NCI-H460 (cell line): ENCODE data around the gene KDM6B. TPM values are rescaled to one million over a fixed set of nuclear protein-coding genes. Genes with fewer than 3 reads are reported as not detected.
"Not testable (repeated sequence)": the region's sequence is repeated elsewhere in the genome, so short reads cannot be mapped to it uniquely, and the experiment has no call there.

Experiments
- DNase-seq: peaks from one replicate; pipeline ENCODE4 v3.0.0-alpha.2; 2016; ENCODE audit warnings: low read depth; ENCODE audit errors: extremely low read depth
- total RNA-seq: library from RNA; depleted of rRNA; stranded (reverse); fragments of >200 nt; shearing (Covaris generic); gene quantifications from 2 replicates; pipeline ENCODE4 v1.2.3, GENCODE V29; 2014; rRNA removed

Gene KDM6B
- total RNA-seq, 1 experiment from 2014 or later, result 8.8 TPM

- no peak for DNase-seq
Measured at GRCh38 chr17:7862692-7863437, 28.8 kb downstream of the KDM6B start.

DNA sequence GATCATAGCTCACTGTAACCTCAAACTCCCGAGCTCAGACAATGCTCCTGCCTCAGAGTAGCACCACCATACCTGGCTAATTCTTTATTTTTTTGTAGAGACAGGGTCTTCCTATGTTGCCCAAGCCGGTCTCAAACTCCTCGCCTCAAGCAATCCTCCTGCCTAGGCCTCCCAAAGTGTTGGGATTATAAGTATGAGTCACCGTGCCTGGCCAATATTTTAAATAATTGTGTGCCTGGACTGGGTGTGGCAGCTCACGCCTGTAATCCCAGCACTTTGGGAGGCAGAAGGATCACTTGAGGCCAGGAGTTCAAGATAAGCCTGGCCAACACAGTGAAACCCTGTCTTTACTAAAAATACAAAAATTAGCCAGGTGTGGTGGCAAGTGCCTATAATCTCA lies 30.4 kb downstream of the KDM6B start:
- not testable (repeated sequence) for DNase-seq

DNA sequence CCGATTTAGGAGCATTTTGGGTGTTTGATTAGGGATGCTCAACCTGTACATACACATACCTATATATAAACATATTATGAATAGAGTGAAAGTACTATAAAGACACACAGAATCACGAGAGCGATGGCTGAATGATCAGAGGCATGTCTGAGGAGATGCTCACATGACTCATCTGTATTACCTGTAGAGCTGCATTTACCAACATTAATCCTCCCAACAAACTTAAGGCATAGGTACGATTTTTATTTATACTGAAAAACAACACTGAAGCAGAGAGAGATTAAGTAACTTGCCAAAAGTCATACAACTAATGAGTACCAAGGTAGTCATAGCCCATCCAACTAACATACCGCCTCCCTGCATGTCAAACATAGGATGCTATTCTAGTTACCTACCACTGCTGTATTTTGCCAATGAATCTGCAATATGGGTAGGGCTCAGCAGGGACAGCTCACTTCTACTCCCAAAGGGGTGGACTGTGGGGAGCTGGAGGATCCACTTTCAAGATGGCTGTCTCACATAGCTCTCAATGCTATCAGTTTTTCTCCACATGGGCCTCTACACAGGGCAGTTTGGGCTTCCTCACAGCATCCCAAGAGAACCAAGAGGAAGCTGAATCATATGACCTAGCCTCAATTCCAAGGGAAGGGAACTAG lies 31.1 kb downstream of the KDM6B start:
- DNase-seq, result no peak

GRCh38 chr17:7867881-7868329 lies 33.9 kb downstream of the KDM6B start:
- no peak for DNase-seq

- no peak for DNase-seq
Measured at GRCh38 chr17:7873051-7873450, 39.0 kb downstream of the KDM6B start.

GRCh38 chr17:7875804-7876370 lies 41.9 kb downstream of the KDM6B start:
- no peak for DNase-seq

- no peak for DNase-seq
Measured at GRCh38 chr17:7878234-7878633, 44.2 kb downstream of the KDM6B start.

GRCh38 chr17:7880076-7880868 lies 46.3 kb downstream of the KDM6B start:
- DNase-seq, result no peak

GRCh38 chr17:7881276-7882054 lies 47.4 kb downstream of the KDM6B start:
- DNase-seq, result no peak

DNA sequence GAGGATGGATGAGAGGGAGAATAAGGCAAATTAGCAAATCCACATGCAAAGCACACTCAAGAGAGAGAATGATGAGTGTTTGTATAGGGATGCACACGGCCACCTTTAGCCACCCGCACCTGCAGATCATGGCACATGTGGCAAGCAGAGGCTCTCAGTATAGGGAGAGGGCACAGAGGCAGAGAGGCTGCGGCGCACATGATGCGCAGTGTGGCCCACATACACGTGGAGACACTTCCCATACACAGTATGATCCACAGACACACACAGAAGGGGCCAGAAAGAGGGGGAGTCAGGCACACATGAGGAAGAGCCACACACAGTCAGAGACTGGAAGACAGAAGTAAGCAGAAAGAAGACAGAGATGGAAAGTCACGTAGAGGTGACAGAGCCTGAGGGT lies 48.1 kb downstream of the KDM6B start:
- DNase-seq, result no peak

- no peak for DNase-seq
Measured at GRCh38 chr17:7882629-7883028, 48.6 kb downstream of the KDM6B start.

Other genes with a start within 250 kb of the KDM6B start
- gene SOX15, start 244.1 kb upstream of the KDM6B start, total RNA-seq, result 0.47 TPM in 1 of 2 replicates, not detected in the other
- gene FXR2, start 219.3 kb upstream of the KDM6B start, total RNA-seq, result 72.6 and 73.3 TPM in 2 replicates
- 51.5 and 53.9 TPM in 2 replicates for gene SAT2, start 206.4 kb upstream of the KDM6B start, total RNA-seq
- gene SHBG, start 204.1 kb upstream of the KDM6B start, total RNA-seq, result 0.10 TPM in 1 of 2 replicates, not detected in the other
- gene ATP1B2, start 183.3 kb upstream of the KDM6B start, total RNA-seq, result not detected in 2 replicates
- gene TP53, start 146.7 kb upstream of the KDM6B start, total RNA-seq, result 44.4 and 46.2 TPM in 2 replicates
- gene WRAP53, start 145.7 kb upstream of the KDM6B start, total RNA-seq, result 16.1 and 17.1 TPM in 2 replicates
- 0.14 and 0.35 TPM in 2 replicates for gene EFNB3, start 129.0 kb upstream of the KDM6B start, total RNA-seq
- not detected in 2 replicates for gene DNAH2, start 116.5 kb upstream of the KDM6B start, total RNA-seq
- 0.59 TPM in 1 of 2 replicates, not detected in the other for gene TMEM88, start 20.8 kb downstream of the KDM6B start, total RNA-seq
- gene NAA38, start 23.3 kb downstream of the KDM6B start, total RNA-seq, result 46.6 and 67.2 TPM in 2 replicates
- 13.4 and 14.6 TPM in 2 replicates for gene CYB5D1, start 23.8 kb downstream of the KDM6B start, total RNA-seq
- gene CHD3, start 54.6 kb downstream of the KDM6B start, total RNA-seq, result 63.9 and 73.7 TPM in 2 replicates
- gene RNF227, start 82.1 kb downstream of the KDM6B start, total RNA-seq, result 5.7 and 6.3 TPM in 2 replicates
- 0.32 and 1.9 TPM in 2 replicates for gene KCNAB3, start 95.6 kb downstream of the KDM6B start, total RNA-seq
- gene TRAPPC1, start 97.7 kb downstream of the KDM6B start, total RNA-seq, result 17.5 and 21.4 TPM in 2 replicates
- gene CNTROB, start 98.0 kb downstream of the KDM6B start, total RNA-seq, result 21.0 and 23.9 TPM in 2 replicates
- 0.02 TPM in 1 of 2 replicates, not detected in the other for gene GUCY2D, start 168.4 kb downstream of the KDM6B start, total RNA-seq
- not detected in 2 replicates for gene ALOX15B, start 204.8 kb downstream of the KDM6B start, total RNA-seq